ENCODE results near the gene SWAP70.

SWAP70 gene

DNA sequence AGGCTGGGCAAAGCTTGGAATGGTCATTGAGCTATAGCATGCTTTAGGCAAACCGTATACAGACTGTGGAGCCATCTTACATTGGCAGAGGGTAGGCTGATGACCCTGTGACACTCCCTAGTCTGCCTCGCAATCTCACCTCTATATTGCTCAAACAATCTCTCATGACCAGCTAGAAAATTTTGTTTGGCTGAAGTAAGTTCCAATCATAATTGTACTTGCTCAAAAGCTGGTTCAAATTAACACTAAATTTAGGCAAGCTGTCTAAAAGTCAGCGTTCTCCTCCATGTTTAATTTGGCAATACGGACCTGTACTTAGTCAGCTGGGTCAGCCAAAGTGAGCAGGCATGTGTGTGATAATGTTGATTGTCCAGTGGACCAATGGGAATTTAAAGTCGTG is 133.0 kb downstream of the SWAP70 start:
- Histone ChIP-seq H3K4me3 (no peak overlapping the region), H3K27ac (peak overlapping the region in 1 of 2 donors; percentile 9)
- TF ChIP-seq CTCF (IDR thresholded peaks at IDR 0.05) = no peak
- no peak for DNase-seq (ENCODE audit: low spot score)

DNA sequence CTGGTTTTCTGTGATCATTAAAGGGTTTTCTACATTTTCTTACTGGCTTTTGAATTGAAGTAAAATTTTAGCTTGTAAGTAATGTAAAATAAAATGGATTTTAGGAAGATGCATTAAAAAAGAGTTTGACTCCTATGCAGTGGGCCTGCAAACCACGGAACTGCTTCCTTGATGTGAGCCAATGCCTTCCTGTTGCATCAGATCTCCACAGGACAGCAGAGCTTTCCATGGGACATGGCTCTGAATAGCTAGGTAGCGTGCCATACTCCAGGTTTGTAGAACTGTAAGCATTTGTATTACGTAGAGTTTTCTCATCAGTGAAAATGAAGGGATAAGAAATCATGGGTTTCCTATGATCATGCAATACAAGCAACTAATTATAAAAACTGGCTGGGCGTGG is 133.4 kb downstream of the SWAP70 start:
- no peak for DNase-seq (ENCODE audit: low spot score)
- TF ChIP-seq CTCF (IDR thresholded peaks at IDR 0.05) = no peak
- Histone ChIP-seq H3K27ac (no peak overlapping the region), H3K4me3 (no peak overlapping the region)

DNA sequence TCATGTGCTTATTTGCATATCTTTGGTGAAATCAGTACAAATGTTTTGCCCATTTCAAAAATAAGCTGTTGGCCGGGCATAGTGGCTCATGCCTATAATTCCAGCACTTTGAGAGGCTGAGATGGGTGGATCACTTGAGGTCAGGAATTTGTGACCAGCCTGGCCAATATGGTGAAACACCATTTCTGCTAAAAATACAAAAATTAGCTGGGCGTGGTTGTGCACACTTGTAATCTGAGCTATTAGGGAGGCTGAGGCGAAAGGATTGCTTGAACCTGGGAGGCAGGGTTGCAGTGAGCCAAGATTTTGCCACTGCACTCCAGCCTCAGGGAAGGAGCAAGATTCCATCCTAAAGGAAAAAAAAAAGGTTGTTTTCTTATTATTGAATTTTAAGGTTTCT is 136.0 kb downstream of the SWAP70 start:
- H3K27ac ChIP-seq = no peak overlapping the region

DNA sequence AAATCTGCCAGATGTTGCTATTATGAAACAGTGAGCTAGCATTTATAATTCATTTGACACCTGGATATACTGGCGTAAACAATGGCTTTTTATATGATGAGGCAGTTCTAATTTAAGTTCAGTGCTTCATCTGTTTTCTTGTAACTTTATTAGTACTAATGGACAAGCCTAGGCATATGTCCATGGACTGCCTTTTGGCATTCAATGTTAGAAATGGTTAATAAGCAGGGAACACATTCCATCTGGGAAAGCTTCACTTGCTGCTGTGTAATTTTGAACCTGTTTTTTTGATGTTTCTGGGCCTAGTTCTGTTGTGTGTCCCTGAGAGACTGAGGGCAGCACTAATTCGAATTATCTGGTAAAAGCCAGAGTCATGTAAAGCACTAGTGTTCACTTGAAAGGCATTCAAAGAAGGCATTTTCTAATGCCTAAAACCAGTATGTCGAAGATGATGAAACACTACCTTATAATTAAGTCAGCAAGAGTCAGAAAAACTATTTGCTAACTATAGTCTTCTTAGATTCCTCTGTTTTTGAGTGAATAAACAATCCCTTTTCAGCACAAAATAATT is 138.5 kb downstream of the SWAP70 start:
- Histone ChIP-seq H3K27ac (peak overlapping the region; percentile 36 to 47), H3K4me3 (no peak overlapping the region)
- no peak for DNase-seq (ENCODE audit: low spot score)
- no peak for TF ChIP-seq CTCF (IDR thresholded peaks at IDR 0.05)

More for the DNA sequence above, 136.0 kb downstream of the SWAP70 start:
- H3K4me3 ChIP-seq = no peak overlapping the region
- TF ChIP-seq CTCF (IDR thresholded peaks at IDR 0.05) = no peak
- DNase-seq (ENCODE audit: low spot score) = no peak
